HG03378 (cell line): ENCODE measurements around the gene SPON2.

Source experiments
- ATAC-seq: cut with Tn5 transposase; IDR thresholded peaks from one replicate; pipeline ENCODE4 v1.9.1; 2021; ENCODE audit warnings: mild to moderate bottlenecking, moderate library complexity; ENCODE audit not compliant: unreplicated experiment

SPON2 gene

GRCh38 chr4:1208970-1209704 is 36.8 kb upstream of the SPON2 start:
- ATAC-seq = no peak

DNA sequence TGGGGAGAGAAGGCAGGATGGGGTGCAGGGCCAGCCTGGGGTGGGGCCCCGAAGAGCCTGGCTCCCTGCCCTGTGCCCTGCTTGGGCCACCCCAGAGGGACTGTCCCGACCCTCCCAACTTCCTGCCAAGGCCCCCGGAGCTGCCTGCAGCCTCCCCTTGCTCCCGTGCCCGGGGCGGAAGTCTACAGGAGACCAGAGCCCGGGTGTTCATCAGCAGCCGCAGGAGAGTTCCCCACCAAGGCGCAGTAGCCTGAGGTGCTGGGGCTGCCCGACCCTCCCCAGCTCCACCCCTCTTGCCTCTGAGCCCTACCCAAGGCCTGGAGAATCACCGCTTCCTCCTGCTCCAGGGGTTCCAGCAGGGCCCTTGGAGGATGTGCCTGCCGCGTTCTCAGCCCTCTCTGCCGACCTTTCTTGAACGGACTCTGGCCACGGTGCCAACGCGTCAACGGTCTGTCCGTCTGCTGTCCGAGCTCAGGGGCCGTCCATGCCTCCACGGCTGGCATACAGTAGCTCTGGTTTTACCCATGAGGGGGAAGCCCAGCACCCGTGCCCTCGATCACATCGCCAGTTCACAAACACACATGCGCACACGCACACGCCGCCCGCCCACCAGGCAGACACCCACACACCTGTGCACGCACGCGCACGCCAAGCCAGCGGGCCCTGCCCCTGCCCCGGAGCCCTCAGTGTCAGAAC is 36.0 kb upstream of the SPON2 start:
- no peak for ATAC-seq

DNA sequence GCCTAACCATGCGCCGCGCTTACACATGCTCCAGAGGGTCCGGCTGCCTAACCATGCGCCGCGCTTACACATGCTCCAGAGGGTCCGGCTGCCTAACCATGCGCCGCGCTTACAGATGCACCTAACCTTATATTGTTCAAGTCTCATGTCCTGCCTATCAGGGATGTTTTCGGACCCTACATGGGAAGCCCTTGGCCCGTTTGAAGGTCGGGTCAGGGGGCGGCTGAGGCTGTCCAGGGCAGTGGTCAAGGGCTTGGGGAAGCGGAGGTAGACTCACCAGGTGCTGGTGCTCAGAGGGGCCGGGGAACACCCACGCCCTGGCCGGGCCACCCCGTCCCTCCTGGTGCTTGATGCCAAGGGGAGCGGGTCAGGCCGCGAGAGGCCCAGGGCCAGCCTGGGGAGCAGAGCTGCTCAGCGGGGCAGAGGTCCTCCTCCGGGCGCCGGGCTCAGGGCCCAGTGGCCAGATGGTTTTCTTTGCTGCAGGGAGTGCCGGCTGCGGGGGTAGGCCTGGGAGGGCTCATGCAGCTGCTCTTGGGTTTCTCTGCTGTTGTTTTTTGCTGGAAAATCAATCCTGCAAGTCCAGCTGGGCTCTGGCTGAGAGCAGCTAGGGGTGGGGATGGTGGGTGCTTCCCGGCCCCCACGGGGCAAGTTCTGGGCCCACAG is 35.4 kb upstream of the SPON2 start:
- ATAC-seq = no peak

- no peak for ATAC-seq
Observed at GRCh38 chr4:1207157-1207470, 34.7 kb upstream of the SPON2 start.

- ATAC-seq = no peak
Observed at GRCh38 chr4:1206299-1207156, 34.1 kb upstream of the SPON2 start.

DNA sequence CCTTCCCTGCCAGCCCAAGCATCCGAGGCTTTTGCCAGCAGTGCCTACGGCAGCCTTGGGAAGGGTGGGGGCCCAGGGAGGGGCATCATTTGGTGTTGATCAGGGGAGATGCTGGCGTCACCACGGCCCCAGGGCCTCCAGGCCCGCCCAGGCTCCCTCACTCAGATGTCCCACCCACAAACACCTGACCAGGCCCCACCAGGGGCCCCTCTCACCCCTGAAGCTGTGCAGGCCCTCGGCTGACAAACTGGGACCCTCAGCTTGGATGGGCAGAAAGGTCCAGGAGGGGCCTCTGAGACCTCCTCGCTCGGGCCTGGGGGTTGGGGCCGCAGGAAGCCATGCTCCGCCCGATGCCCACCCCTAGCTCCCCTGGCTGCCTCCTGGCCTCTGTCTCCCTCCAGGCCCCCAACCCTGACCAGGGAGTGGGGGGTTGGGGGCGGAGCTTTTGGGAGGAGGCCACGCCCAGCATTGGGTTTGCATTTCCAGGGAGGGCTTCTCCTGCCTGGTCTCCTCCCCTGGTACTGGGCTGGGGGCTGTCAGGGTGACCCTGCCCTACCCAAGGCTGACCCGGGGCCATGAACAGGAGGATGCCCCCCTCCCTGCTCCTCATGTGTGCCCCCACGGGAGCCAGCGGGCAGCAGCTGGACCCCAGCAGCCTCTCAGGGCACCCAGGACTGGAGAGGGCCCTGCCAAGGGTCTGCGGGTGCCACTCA is 33.4 kb upstream of the SPON2 start:
- ATAC-seq = no peak

GRCh38 chr4:1204828-1205585 is 32.6 kb upstream of the SPON2 start:
- no peak for ATAC-seq

DNA sequence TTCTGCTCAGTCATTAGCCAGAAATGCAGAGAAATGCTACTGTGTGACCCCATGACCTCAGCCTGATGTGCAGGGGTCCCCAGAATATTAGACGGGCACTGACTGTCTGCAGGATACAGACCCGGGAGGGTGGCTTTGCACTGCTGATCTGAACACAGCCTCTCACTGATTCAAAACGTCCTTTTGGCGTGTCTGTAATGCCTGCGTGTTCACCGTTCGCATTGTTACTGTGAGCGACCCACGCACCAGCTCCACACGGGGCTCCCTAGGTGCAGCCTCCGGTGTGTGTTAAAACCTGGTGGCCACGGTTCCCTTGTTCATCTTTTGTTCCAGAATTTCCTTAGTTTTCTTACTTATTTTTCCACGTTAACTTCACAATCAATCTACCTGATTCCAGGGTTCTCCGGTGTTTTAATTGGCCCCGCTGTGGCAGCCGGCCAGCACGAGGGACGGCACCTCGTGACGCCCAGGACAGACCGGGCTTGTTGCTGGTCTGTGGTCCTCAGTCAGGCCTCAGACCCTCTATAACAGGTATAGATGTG is 32.0 kb upstream of the SPON2 start:
- ATAC-seq = no peak

- no peak for ATAC-seq
Observed at GRCh38 chr4:1203026-1203616, 30.7 kb upstream of the SPON2 start.

DNA sequence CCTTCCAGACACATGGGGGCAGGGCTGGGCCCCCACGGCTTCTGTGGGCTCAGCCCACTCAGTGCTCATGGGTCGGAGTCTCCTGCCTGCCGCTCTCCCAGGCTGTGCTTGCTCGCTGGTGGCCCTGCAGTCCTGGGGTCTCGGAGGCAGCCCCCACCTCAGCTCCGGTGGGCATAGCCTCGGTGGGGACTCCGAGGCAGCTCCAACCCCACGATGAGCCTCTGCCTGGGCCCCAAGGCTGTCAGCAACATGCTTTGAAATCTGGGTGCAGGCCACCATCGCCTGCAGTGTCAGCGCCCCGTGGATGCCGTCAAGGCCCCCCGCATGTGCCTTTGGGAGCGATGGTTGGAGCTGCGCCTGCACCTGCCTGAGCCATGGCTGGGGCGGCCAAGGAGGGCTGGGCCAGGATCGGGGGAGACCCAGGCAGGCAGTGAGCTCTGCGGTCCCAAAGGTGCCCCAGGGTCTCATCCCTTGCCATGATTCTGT is 30.2 kb upstream of the SPON2 start:
- ATAC-seq = no peak

GRCh38 chr4:1201851-1202525 is 29.6 kb upstream of the SPON2 start:
- peak; percentile 6 for ATAC-seq

DNA sequence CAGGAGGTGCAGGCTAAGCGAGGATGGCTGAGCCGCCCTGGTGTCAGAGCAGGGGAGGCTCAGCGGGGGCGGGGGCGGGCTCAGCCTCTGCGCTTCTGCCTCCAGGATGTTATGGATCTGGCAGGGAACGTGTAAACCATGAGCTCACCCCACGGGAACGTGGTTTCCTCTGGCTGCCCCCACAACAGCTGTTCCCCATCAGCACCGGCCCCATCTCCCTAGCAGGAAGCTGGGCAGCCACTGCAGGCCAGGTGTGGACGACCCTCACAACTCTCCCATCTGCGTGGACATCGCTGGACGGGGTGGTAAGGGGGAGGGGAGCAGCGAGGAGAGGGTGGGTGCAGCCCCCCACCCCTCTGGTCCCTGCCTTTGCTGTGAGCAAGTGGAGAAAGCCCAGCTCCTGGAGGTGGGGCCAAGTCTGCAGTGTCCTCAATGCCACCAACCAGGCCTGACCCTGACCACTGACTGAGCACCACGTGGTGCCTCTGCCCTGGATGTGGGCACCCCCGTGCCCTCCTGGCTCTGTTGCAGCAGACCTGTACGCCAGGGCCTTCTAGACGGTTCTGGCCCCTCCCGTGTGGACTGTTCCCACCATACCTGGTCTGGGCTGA is 28.1 kb upstream of the SPON2 start:
- ATAC-seq = no peak

GRCh38 chr4:1199556-1200331 is 27.4 kb upstream of the SPON2 start:
- ATAC-seq = no peak

DNA sequence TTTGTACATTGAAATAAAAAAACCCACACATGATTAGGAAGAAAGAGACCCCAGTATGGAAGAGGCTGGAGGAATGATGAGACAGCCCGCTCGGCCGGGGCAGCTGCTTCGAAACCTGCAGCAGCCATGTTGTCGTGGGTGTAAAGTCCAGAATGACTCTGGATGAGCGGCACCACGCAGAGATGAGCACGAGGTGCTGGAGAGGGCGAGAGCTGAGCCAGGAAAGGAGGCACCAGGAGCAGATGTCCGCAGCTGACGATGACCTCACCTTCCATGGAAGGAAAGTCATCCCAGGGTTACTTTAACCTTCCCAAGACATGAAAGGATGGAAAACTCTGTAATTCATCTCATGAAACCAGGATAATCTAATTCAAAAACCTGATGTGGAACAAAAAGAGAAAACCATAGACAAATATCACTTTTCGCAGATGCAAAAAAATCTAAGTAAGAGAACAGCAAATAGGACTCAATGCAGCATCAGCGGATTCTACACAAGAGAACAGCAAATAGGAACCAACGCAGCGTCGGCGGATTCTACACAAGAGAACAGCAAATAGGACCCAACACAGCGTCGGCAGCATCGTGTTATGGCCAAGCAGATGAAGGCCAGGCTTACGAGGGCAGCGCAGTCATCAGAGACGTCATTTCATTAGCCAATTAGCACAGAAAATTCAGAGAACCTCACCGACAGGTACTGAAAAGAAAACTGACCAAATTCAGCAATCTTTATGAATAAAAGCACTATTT is 25.9 kb upstream of the SPON2 start:
- ATAC-seq = no peak

DNA sequence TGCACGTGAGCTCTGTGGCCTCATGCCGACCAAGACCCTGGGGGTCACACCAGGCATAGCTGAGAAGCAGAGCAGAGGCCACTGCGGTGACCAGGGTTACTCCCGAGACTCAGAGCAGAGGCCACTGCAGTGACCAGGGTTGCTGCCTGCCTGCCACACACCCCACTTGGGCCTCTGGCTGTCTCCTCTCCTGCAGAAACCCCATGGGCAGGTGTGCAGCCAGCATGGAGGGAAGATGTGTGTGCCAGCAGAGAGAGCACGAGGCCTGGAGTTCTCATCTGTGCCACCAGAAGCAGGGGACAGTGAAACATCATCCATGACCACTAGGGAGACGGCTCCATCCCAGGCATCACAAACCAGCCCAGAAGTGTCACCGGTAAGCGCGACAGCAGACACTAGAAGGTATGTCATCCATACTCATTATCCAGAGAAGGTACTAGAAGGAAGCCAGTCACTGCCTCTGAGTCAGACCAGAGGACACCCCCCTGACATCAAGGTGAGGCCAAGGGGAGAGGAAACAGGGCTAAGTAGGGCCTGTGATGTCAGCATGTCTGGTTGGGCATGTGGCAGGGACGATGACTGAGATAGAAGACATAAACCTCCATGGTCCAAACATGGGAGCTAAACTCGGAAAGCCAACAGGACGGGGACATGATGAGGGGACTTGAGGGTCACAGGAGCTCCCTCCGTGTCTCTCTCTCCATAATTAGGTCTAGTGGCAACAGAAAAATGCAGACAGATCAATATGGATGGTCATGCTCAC is 24.2 kb upstream of the SPON2 start:
- no peak for ATAC-seq

DNA sequence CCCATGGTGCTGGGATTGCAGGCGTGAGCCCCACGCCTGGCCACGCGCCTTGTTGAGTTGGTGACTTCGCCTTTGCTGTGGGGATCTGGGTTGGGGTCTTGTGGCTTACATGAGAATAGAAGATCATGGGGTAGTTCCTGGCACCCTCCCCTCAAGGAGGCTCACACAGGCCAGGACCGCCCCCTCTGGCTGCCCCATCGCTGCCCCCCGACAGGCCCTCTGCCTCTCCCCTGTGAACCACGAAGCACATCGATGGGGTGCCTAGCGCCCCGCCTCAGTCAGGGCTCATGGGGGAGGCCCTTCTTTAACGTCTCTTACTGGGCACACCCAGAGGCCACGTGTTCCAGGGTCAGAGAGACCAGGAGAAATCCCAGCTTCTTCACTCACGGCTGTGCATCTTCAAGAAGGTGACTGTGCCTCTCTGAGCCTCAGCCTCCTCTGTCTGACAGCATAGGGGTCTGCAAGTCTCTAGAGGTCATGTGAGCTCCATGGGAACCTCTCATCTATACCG is 23.6 kb upstream of the SPON2 start:
- no peak for ATAC-seq
